ENCODE measurements around the gene MAD1L1. TPM values are rescaled to one million over a fixed set of nuclear protein-coding genes. Genes with fewer than 3 reads are reported as not detected.

Gene MAD1L1
- total RNA-seq, 1 donor from 2014 or later: 53.8 TPM

- Mint-ChIP-seq H3K4me3 (no peak overlapping the region), H3K9me3 (no peaks in the 10 kb centered on the region), H3K27me3 (ENCODE audit: low read depth) (no peaks in the 10 kb centered on the region), H3K4me1 (no peaks in the 10 kb centered on the region), H3K36me3 (ENCODE audit: low read depth) (peaks cover 23% of the 10 kb centered on the region), H3K27ac (ENCODE audit: unreplicated experiment) (no peak overlapping the region)
- no peak for TF ChIP-seq CTCF (conservative IDR thresholded peaks at IDR 0.05)
- no peak for DNase-seq (ENCODE audit: low read depth, low spot score)
These were observed 21.4 kb downstream of the MAD1L1 start for GRCh38 chr7:2211259-2211880.

- Mint-ChIP-seq H3K36me3 (ENCODE audit: low read depth) (peaks cover 21% of the 10 kb centered on the region), H3K27ac (ENCODE audit: unreplicated experiment) (no peak overlapping the region)
- no peak for TF ChIP-seq CTCF (conservative IDR thresholded peaks at IDR 0.05)
These were observed 22.0 kb downstream of the MAD1L1 start for GRCh38 chr7:2210551-2211258.

GRCh38 chr7:2209961-2210323, 22.8 kb downstream of the MAD1L1 start:
- DNase-seq (ENCODE audit: low read depth, low spot score): no peak
- peaks cover 17% of the 10 kb centered on the region for H3K36me3 Mint-ChIP-seq (ENCODE audit: low read depth)
- no peaks in the 10 kb centered on the region for H3K27me3 Mint-ChIP-seq (ENCODE audit: low read depth)
- no peak for TF ChIP-seq CTCF (conservative IDR thresholded peaks at IDR 0.05)
- H3K4me3 Mint-ChIP-seq: no peak overlapping the region
- H3K27ac Mint-ChIP-seq (ENCODE audit: unreplicated experiment): no peak overlapping the region
- no peaks in the 10 kb centered on the region for H3K9me3 Mint-ChIP-seq
- H3K4me1 Mint-ChIP-seq: no peaks in the 10 kb centered on the region

More at GRCh38 chr7:2210551-2211258, 22.0 kb downstream of the MAD1L1 start:
- H3K4me1 Mint-ChIP-seq: no peaks in the 10 kb centered on the region
- no peaks in the 10 kb centered on the region for H3K9me3 Mint-ChIP-seq
- no peak overlapping the region for H3K4me3 Mint-ChIP-seq
- no peaks in the 10 kb centered on the region for H3K27me3 Mint-ChIP-seq (ENCODE audit: low read depth)
- no peak for DNase-seq (ENCODE audit: low read depth, low spot score)

GRCh38 chr7:2209146-2209960, 23.4 kb downstream of the MAD1L1 start:
- Mint-ChIP-seq H3K27me3 (ENCODE audit: low read depth) (no peaks in the 10 kb centered on the region), H3K36me3 (ENCODE audit: low read depth) (peaks cover 17% of the 10 kb centered on the region), H3K27ac (ENCODE audit: unreplicated experiment) (peak overlapping the region; percentile 88), H3K9me3 (no peaks in the 10 kb centered on the region), H3K4me1 (peaks cover 2% of the 10 kb centered on the region), H3K4me3 (no peak overlapping the region)
- peak; percentile 82 for TF ChIP-seq CTCF (conservative IDR thresholded peaks at IDR 0.05)
- DNase-seq (ENCODE audit: low read depth, low spot score): peak; percentile 74

- no peak for DNase-seq (ENCODE audit: low read depth, low spot score)
- H3K9me3 Mint-ChIP-seq: no peaks in the 10 kb centered on the region
- no peak for TF ChIP-seq CTCF (conservative IDR thresholded peaks at IDR 0.05)
- H3K27me3 Mint-ChIP-seq (ENCODE audit: low read depth): no peaks in the 10 kb centered on the region
- H3K27ac Mint-ChIP-seq (ENCODE audit: unreplicated experiment): peak overlapping the region; percentile 88
- peaks cover 17% of the 10 kb centered on the region for H3K36me3 Mint-ChIP-seq (ENCODE audit: low read depth)
- no peak overlapping the region for H3K4me3 Mint-ChIP-seq
- H3K4me1 Mint-ChIP-seq: peaks cover 9% of the 10 kb centered on the region
These were observed 24.0 kb downstream of the MAD1L1 start for GRCh38 chr7:2208712-2209111.

Measured in neural crest cell (in vitro differentiated cells).